ENCODE measurements around the gene CCDC148. TPM values are rescaled to one million over a fixed set of nuclear protein-coding genes. Genes with fewer than 3 reads are reported as not detected.

Gene CCDC148
- total and polyA plus RNA-seq, 2 experiments from 2014 or later: 1.2 to 1.8 TPM

GRCh38 chr2:158135096-158135495 lies 321.5 kb downstream of the CCDC148 start:
- H3K27ac ChIP-seq (ENCODE audit: low read depth): no peak overlapping the region
- H3K4me3 Mint-ChIP-seq: no peak overlapping the region
- TF ChIP-seq CREB1 (CRISPR knock-in tag; IDR thresholded peaks at IDR 0.05; ENCODE audit: low read depth) (no peak), ZNF462 (CRISPR knock-in tag; IDR thresholded peaks at IDR 0.05) (no peak), NANOG (IDR thresholded peaks at IDR 0.05; ENCODE audit: borderline replicate concordance) (no peak), ETS1 (IDR thresholded peaks at IDR 0.05) (no peak), POLR2AphosphoS5 (IDR thresholded peaks at IDR 0.05; ENCODE audit: low read depth) (no peak), EZH2phosphoT487 (IDR thresholded peaks at IDR 0.05; ENCODE audit: unreplicated experiment) (no peak), REST (IDR thresholded peaks at IDR 0.05; ENCODE audit: unreplicated experiment) (no peak), JUNB (IDR thresholded peaks at IDR 0.05; ENCODE audit: unreplicated experiment) (no peak)
- no peak overlapping the region for H2AFZ ChIP-seq
- no peaks in the 10 kb centered on the region for H3K36me3 Mint-ChIP-seq (ENCODE audit: low read depth)
- H3K9me2 ChIP-seq (ENCODE audit: insufficient read depth): peaks cover 11% of the 10 kb centered on the region
- H3K4me2 ChIP-seq: no peak overlapping the region
- H3K27me3 ChIP-seq (ENCODE audit: insufficient read depth): no peaks in the 10 kb centered on the region
- no peaks in the 10 kb centered on the region for H3K9me3 Mint-ChIP-seq
- DNase-seq (ENCODE audit: low spot score) (no peak), ATAC-seq (no peak)
- no peaks in the 10 kb centered on the region for H3K27me3 Mint-ChIP-seq (ENCODE audit: insufficient read depth, low read depth, poor library complexity)
- peaks cover 6% of the 10 kb centered on the region; the same call in 1 of the 2 replicates for H3K4me1 ChIP-seq (ENCODE audit: insufficient read depth)
- H3K27ac Mint-ChIP-seq: no peak overlapping the region
- H3K4me1 Mint-ChIP-seq: peaks cover 11% of the 10 kb centered on the region; the same call in 2 of the 3 replicates
- no peaks in the 10 kb centered on the region for H3K79me2 ChIP-seq (replicated peaks; ENCODE audit: insufficient read depth)
- H3F3A ChIP-seq (replicated peaks; ENCODE audit: low read depth): no peaks in the 10 kb centered on the region
- no peak overlapping the region for H3K4me3 ChIP-seq
- no peaks in the 10 kb centered on the region for H4K20me1 ChIP-seq (replicated peaks; ENCODE audit: insufficient read depth)
- H3K36me3 ChIP-seq (ENCODE audit: insufficient read depth): no peaks in the 10 kb centered on the region

Measured in GM23338 (cell line).